ENCODE measurements around the gene HOXD3.

DNA sequence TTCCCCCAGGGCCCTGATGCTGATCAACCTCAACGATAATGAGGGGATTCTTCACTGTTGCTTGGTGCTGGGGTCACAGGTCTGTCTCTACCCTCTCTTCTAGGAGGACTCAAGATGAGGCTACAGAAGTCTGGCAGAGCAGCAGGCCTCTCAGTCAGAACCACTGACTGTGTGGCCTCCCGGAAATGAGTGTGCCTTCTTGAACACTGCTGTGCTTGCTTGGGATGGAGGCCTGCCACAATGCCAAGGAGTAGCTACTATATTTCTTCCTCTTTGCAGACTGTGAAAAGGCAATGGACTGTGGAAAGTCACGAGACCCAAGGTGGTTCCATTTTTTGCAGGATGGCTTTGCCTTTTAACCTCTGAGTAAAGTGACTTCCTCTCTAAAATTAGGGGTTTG lies 25.6 kb downstream of the HOXD3 start:
- TF ChIP-seq POLR2AphosphoS5 (IDR thresholded peaks at IDR 0.05; ENCODE audit: low read depth, low read length), result no peak
- no peak for TF ChIP-seq TAF1 (IDR thresholded peaks at IDR 0.05; ENCODE audit: borderline replicate concordance, insufficient read depth, low read length)

Data from PFSK-1 (cell line).